ENCODE data around the gene ZNF556. TPM values are rescaled to one million over a fixed set of nuclear protein-coding genes. Genes with fewer than 3 reads are reported as not detected.

The ZNF556 gene
- total and polyA plus RNA-seq, 10 of the 15 experiments (the other 5 are each of a cell fraction or from before 2014, with no cell fraction given): not detected

GRCh38 chr19:2840794-2841791, 26.0 kb upstream of the ZNF556 start, which contains the start of gene ZNF555 (continued):
- TF ChIP-seq IRF5 (IDR thresholded peaks at IDR 0.05; ENCODE audit: borderline replicate concordance) (no peak), JUND (IDR thresholded peaks at IDR 0.05; ENCODE audit: low read depth, low read length) (peak; percentile 39; the same call in 1 of the 2 replicates), ZNF622 (IDR thresholded peaks at IDR 0.05) (no peak), HDAC6 (IDR thresholded peaks at IDR 0.05; ENCODE audit: unreplicated experiment) (no peak), POLR2A (IDR thresholded peaks at IDR 0.05; ENCODE audit: low read depth, low read length) (peak; percentile 64), E4F1 (IDR thresholded peaks at IDR 0.05; ENCODE audit: borderline replicate concordance, partially characterized antibody) (no peak), BCL3 (IDR thresholded peaks at IDR 0.05; ENCODE audit: borderline replicate concordance, insufficient read depth, low read depth, low read length, poor library complexity, severe bottlenecking) (no peak), MTA2 (IDR thresholded peaks at IDR 0.05; ENCODE audit: low read depth) (no peak; the same call in 1 of the 2 replicates), GABPA (IDR thresholded peaks at IDR 0.05; ENCODE audit: low read depth) (no peak), CEBPZ (IDR thresholded peaks at IDR 0.05; ENCODE audit: low read depth, low read length) (peak; percentile 78), ZNF24 (IDR thresholded peaks at IDR 0.05) (no peak), WRNIP1 (IDR thresholded peaks at IDR 0.05; ENCODE audit: borderline replicate concordance, low read depth, low read length) (no peak), RB1 (IDR thresholded peaks at IDR 0.05; ENCODE audit: borderline replicate concordance) (no peak), ZBTB11 (CRISPR knock-in tag; IDR thresholded peaks at IDR 0.05) (no peak), BMI1 (IDR thresholded peaks at IDR 0.05; ENCODE audit: borderline replicate concordance) (no peak), IKZF1 (conservative IDR thresholded peaks at IDR 0.05) (peak; percentile 22; the same call in 1 of the 2 replicates), PML (IDR thresholded peaks at IDR 0.05; ENCODE audit: low read length) (no peak)

Measured in GM12878 (cell line).